Choroid plexus epithelial cell (primary cell): Measurements from ENCODE around the gene CNTROB.

Experiments
- DNase-seq: peaks from one replicate; pipeline ENCODE4 v3.0.0-alpha.2; 2010; ENCODE audit warnings: low read depth
- H3K4me3 ChIP-seq: 2 replicates; pipeline ENCODE4 v1.5.1; 2011; ENCODE audit warnings: low read depth, mild to moderate bottlenecking, control low read depth, low read length, moderate library complexity
- CTCF ChIP-seq: conservative IDR thresholded peaks from 2 replicates; pipeline ENCODE4 v1.5.1; 2011; ENCODE audit warnings: low read depth, mild to moderate bottlenecking, control low read depth, inconsistent platforms, low read length, moderate library complexity

CNTROB gene

GRCh38 chr17:7997186-7997585 lies 65.2 kb downstream of the CNTROB start:
- H3K4me3 ChIP-seq, result no peak overlapping the region
- DNase-seq, result peak; percentile 65
- TF ChIP-seq CTCF, result peak; percentile 69
